GM06990 (cell line): Measurements from ENCODE around the gene RLN2.

ENCODE experiments used
- DNase-seq: peaks from one replicate; pipeline ENCODE4 v3.0.0-alpha.2; 2011; ENCODE audit not compliant: insufficient read length; ENCODE audit errors: extremely low read depth
- H3K27me3 ChIP-seq: replicated peaks from 2 replicates; pipeline ENCODE4 v1.6.0; 2011; ENCODE audit warnings: low read length; ENCODE audit not compliant: control insufficient read depth, insufficient read depth
- H3K36me3 ChIP-seq: 2 replicates; pipeline ENCODE4 v1.5.1; 2011; ENCODE audit warnings: low read length; ENCODE audit not compliant: control insufficient read depth, insufficient read depth
- H3K4me3 ChIP-seq: replicated peaks from 2 replicates; pipeline ENCODE4 v1.5.1; 2011; ENCODE audit warnings: low read depth, mild to moderate bottlenecking, control low read depth, low read length
- CTCF ChIP-seq: IDR thresholded peaks from 2 replicates; pipeline ENCODE4 v1.5.1; 2011; ENCODE audit warnings: low read length, control low read depth, mild to moderate bottlenecking, inconsistent platforms; ENCODE audit not compliant: insufficient read depth, poor library complexity, severe bottlenecking

RLN2 gene

GRCh38 chr9:5263351-5264218, 40.9 kb downstream of the RLN2 start:
- Histone ChIP-seq H3K36me3 (no peaks in the 10 kb centered on the region), H3K27me3 (no peaks in the 10 kb centered on the region), H3K4me3 (no peak overlapping the region)
- DNase-seq, result no peak
- peak; percentile 24 for TF ChIP-seq CTCF
